H1 (cell line): ENCODE data around the gene SIK3. TPM values are rescaled to one million over a fixed set of nuclear protein-coding genes. Genes with fewer than 3 reads are reported as not detected.

Experiments used
- CTCF ChIA-PET: fragments of 300-600 bp; sonication (Branson Sonifier 250); formaldehyde crosslinking; loops from one replicate; lab custom pipeline; 2021; ENCODE audit not compliant: partially characterized antibody; lab: Charles Lee
- POLR2A ChIA-PET: fragments of 300-600 bp; sonication (Branson Sonifier 250); formaldehyde crosslinking; loops from one replicate; lab custom pipeline; 2021; ENCODE audit warnings: inconsistent platforms; ENCODE audit not compliant: partially characterized antibody; lab: Charles Lee
- DNase-seq, 2 experiments: peaks; one replicate each; pipeline versions ENCODE4 v3.0.0 to v3.0.0-alpha.2; 2010 to 2022; ENCODE audit warnings: low spot score in 2 of 2, low read depth in 1 of 2, mixed read lengths in 1 of 2
- FAIRE-seq: peaks from 2 replicates; lab custom pipeline; 2011; peaks lifted over from hg19 to GRCh38; lab: Jason Lieb, UNC
- H2AFZ ChIP-seq: 2 replicates; pipeline ENCODE4 v1.8.1; 2012; ENCODE audit warnings: low read length, inconsistent platforms
- H2AK5ac ChIP-seq: 2 replicates; pipeline ENCODE4 v1.6.1; 2013; ENCODE audit warnings: low read depth, low read length
- H2BK120ac ChIP-seq: replicated peaks from 2 replicates; pipeline ENCODE3; 2013; ENCODE audit warnings: low read depth, low read length, inconsistent platforms
- H2BK12ac ChIP-seq: 2 replicates; pipeline ENCODE4 v1.6.1; 2013; ENCODE audit warnings: low read depth, low read length
- H2BK15ac ChIP-seq: 2 replicates; pipeline ENCODE4 v1.6.1; 2013; ENCODE audit warnings: low read length
- H2BK20ac ChIP-seq: 2 replicates; pipeline ENCODE4 v1.6.1; 2013; ENCODE audit warnings: low read length
- H2BK5ac ChIP-seq: 2 replicates; pipeline ENCODE4 v1.6.1; 2013; ENCODE audit warnings: low read depth, low read length
- H3K14ac ChIP-seq: 2 replicates; pipeline ENCODE4 v1.6.1; 2013; ENCODE audit warnings: inconsistent platforms; ENCODE audit not compliant: insufficient read length
- H3K18ac ChIP-seq: 2 replicates; pipeline ENCODE4 v1.6.1; 2013; ENCODE audit warnings: low read length; ENCODE audit errors: extremely low read depth
- H3K23ac ChIP-seq: 2 replicates; pipeline ENCODE4 v1.6.1; 2013; ENCODE audit warnings: inconsistent platforms; ENCODE audit not compliant: insufficient read length
- H3K23me2 ChIP-seq: 2 replicates; pipeline ENCODE4 v1.6.1; 2013; ENCODE audit warnings: low read depth, low read length
- H3K27ac ChIP-seq: 2 replicates; pipeline ENCODE4 v1.6.1; 2011; ENCODE audit warnings: low read depth, low read length, inconsistent platforms
- H3K27me3 ChIP-seq, 4 experiments: replicated peaks in 1 of 4; 1 replicate in 1 of 4; 2 replicates in 3 of 4; pipeline versions ENCODE4 v1.6.1 to v1.8.1; 2011 to 2013; ENCODE audit warnings: low read length in 3 of 4, mild to moderate bottlenecking in 3 of 4, inconsistent platforms in 2 of 4, mixed read lengths in 2 of 4, moderate library complexity in 1 of 4; ENCODE audit not compliant: control insufficient read depth in 3 of 4, insufficient read depth in 3 of 4; ENCODE audit errors: extremely low read depth in 1 of 4
- H3K36me3 ChIP-seq, 4 experiments: 2 replicates each; pipeline versions ENCODE4 v1.6.1 to v1.8.1; 2011 to 2013; ENCODE audit warnings: mild to moderate bottlenecking in 4 of 4, low read length in 3 of 4, moderate library complexity in 2 of 4, control low read depth in 1 of 4, inconsistent platforms in 1 of 4; ENCODE audit not compliant: insufficient read depth in 4 of 4, control insufficient read depth in 2 of 4
- H3K4ac ChIP-seq: replicated peaks from 2 replicates; pipeline ENCODE3; 2013; ENCODE audit warnings: low read length, low read depth, mixed read lengths, inconsistent platforms; ENCODE audit not compliant: insufficient read length
- H3K4me1 ChIP-seq, 4 experiments: replicated peaks in 1 of 4; 1 replicate in 1 of 4; 2 replicates in 3 of 4; pipeline versions ENCODE4 v1.6.1 to v1.8.1; 2011 to 2013; ENCODE audit warnings: low read length in 3 of 4, inconsistent platforms in 2 of 4, mixed read lengths in 1 of 4; ENCODE audit not compliant: insufficient read depth in 4 of 4, control insufficient read depth in 3 of 4
- H3K4me2 ChIP-seq, 2 experiments: 2 replicates each; pipeline versions ENCODE4 v1.6.1 to v1.8.1; 2011 to 2013; ENCODE audit warnings: low read depth in 2 of 2, low read length in 2 of 2, control low read depth in 1 of 2, inconsistent platforms in 1 of 2, mild to moderate bottlenecking in 1 of 2; ENCODE audit not compliant: insufficient read depth in 1 of 2
- H3K4me3 ChIP-seq, 4 experiments: fragments of 200-600, 300-600 bp in 1 of 4; sonication (generic), shearing (Covaris generic), sonication (Bioruptor Twin) in 1 of 4; 2 replicates each; pipeline versions ENCODE4 v1.5.1 to v1.8.1; 2011 to 2016; ENCODE audit warnings: low read length in 4 of 4, low read depth in 3 of 4, control low read depth in 2 of 4, inconsistent platforms in 2 of 4, mild to moderate bottlenecking in 2 of 4, mixed read lengths in 1 of 4, moderate library complexity in 1 of 4; ENCODE audit not compliant: insufficient read depth in 2 of 4; ENCODE audit errors: extremely low read depth in 1 of 4
- H3K56ac ChIP-seq: replicated peaks from 2 replicates; pipeline ENCODE3; 2013; ENCODE audit warnings: low read depth, mild to moderate bottlenecking, mixed read lengths, low read length, inconsistent platforms; ENCODE audit not compliant: insufficient read length
- H3K79me1 ChIP-seq: 2 replicates; pipeline ENCODE4 v1.6.1; 2013; ENCODE audit warnings: low read depth, low read length, control low read depth
- H3K79me2 ChIP-seq, 2 experiments: 2 replicates each; pipeline versions ENCODE4 v1.6.1 to v1.8.1; 2012 to 2013; ENCODE audit warnings: low read length in 2 of 2, mild to moderate bottlenecking in 2 of 2, inconsistent platforms in 1 of 2; ENCODE audit not compliant: insufficient read depth in 2 of 2, control insufficient read depth in 1 of 2
- H3K9ac ChIP-seq, 4 experiments: replicated peaks in 1 of 4; 1 replicate in 1 of 4; 2 replicates in 3 of 4; pipeline versions ENCODE4 v1.6.1 to v1.8.1; 2011 to 2013; ENCODE audit warnings: low read depth in 3 of 4, low read length in 3 of 4, control low read depth in 2 of 4, mild to moderate bottlenecking in 2 of 4, moderate library complexity in 2 of 4, inconsistent platforms in 1 of 4; ENCODE audit errors: extremely low read depth in 1 of 4
- H3K9me3 ChIP-seq, 2 experiments: 2 replicates each; pipeline versions ENCODE4 v1.6.1 to v1.8.1; 2012 to 2013; ENCODE audit warnings: mild to moderate bottlenecking in 2 of 2, moderate library complexity in 2 of 2, control low read depth in 1 of 2, inconsistent platforms in 1 of 2, low read depth in 1 of 2, low read length in 1 of 2, mixed read lengths in 1 of 2; ENCODE audit not compliant: insufficient read depth in 2 of 2
- H4K20me1 ChIP-seq, 2 experiments: replicated peaks in 1 of 2; 2 replicates each; pipeline versions ENCODE3 to v1.8.1; 2011 to 2013; ENCODE audit warnings: inconsistent platforms in 2 of 2, low read length in 2 of 2, mild to moderate bottlenecking in 1 of 2; ENCODE audit not compliant: insufficient read depth in 2 of 2, control insufficient read depth in 1 of 2
- H4K5ac ChIP-seq: 2 replicates; pipeline ENCODE4 v1.6.1; 2013; ENCODE audit warnings: low read length, low read depth, mixed read lengths, inconsistent platforms; ENCODE audit not compliant: insufficient read length
- H4K8ac ChIP-seq: 2 replicates; pipeline ENCODE4 v1.8.0; 2013; ENCODE audit warnings: mild to moderate bottlenecking, moderate library complexity, low read length, inconsistent platforms; ENCODE audit not compliant: insufficient read depth; ENCODE audit errors: extremely low read depth
- H4K91ac ChIP-seq: replicated peaks from 2 replicates; pipeline ENCODE3; 2013; ENCODE audit warnings: low read length, mixed read lengths, inconsistent platforms; ENCODE audit not compliant: insufficient read length
- BCL11A ChIP-seq, 2 experiments: IDR thresholded peaks; one replicate each; pipeline ENCODE4 v1.6.1; 2011; ENCODE audit warnings: low read depth in 2 of 2, low read length in 2 of 2, mild to moderate bottlenecking in 2 of 2
- CREB1 ChIP-seq: IDR thresholded peaks from 2 replicates; pipeline ENCODE4 v1.6.1; 2012; ENCODE audit warnings: inconsistent platforms
- FOSL1 ChIP-seq: IDR thresholded peaks from 2 replicates; pipeline ENCODE4 v1.6.1; 2011; ENCODE audit warnings: mild to moderate bottlenecking, low read depth, low read length, moderate library complexity; ENCODE audit not compliant: insufficient read depth
- GTF2F1 ChIP-seq: IDR thresholded peaks from 2 replicates; pipeline ENCODE4 v1.6.1; 2012; ENCODE audit warnings: low read depth, low read length, improper control_type of control experiment, borderline replicate concordance
- HDAC6 ChIP-seq: IDR thresholded peaks from one replicate; pipeline ENCODE4 v1.7.1; 2012; ENCODE audit warnings: low read depth, mild to moderate bottlenecking, inconsistent platforms, low read length, moderate library complexity
- RAD21 ChIP-seq, 2 experiments: IDR thresholded peaks in 1 of 2; conservative IDR thresholded peaks in 1 of 2; 2 replicates each; pipeline ENCODE4 v1.6.1; 2011; ENCODE audit warnings: low read depth in 2 of 2, low read length in 2 of 2, improper control_type of control experiment in 1 of 2, inconsistent platforms in 1 of 2, mild to moderate bottlenecking in 1 of 2, moderate library complexity in 1 of 2
- SAP30 ChIP-seq: fragments of 300-600 bp; sonication (generic); IDR thresholded peaks from 2 replicates; pipeline ENCODE4 v1.7.1; 2012; ENCODE audit warnings: low read length, moderate library complexity, mild to moderate bottlenecking, inconsistent platforms; ENCODE audit not compliant: insufficient read depth, insufficient replicate concordance
- SIRT6 ChIP-seq: IDR thresholded peaks from one replicate; pipeline ENCODE4 v1.7.1; 2012; ENCODE audit warnings: low read length, inconsistent platforms
- TEAD4 ChIP-seq: IDR thresholded peaks from 2 replicates; pipeline ENCODE4 v1.6.1; 2012; ENCODE audit warnings: low read depth, low read length, inconsistent platforms, mixed read lengths
- USF2 ChIP-seq: IDR thresholded peaks from 2 replicates; pipeline ENCODE4 v1.6.1; 2011; ENCODE audit warnings: low read length, improper control_type of control experiment
- YY1 ChIP-seq: IDR thresholded peaks from 2 replicates; pipeline ENCODE4 v1.6.1; 2011; ENCODE audit warnings: low read depth, mild to moderate bottlenecking, low read length
- WGBS, 2 experiments: shearing (Covaris generic) in 1 of 2; methylation state at CpG; one replicate each; pipeline versions ENCODE4 v1.1.6 to v1.1.7; 2013 to 2015; ENCODE audit warnings: low lambda C conversion rate in 2 of 2, mixed read lengths in 2 of 2, inconsistent platforms in 1 of 2, low coverage in 1 of 2, missing lambda C conversion rate in 1 of 2; ENCODE audit not compliant: insufficient replicate concordance in 2 of 2, insufficient coverage in 1 of 2, insufficient read length in 1 of 2; ENCODE audit errors: extremely low coverage in 1 of 2, missing lambda C conversion rate in 1 of 2; 5-methylcytosine and 5-hydroxymethylcytosine counted together
- polyA plus RNA-seq, 7 experiments: library from polyadenylated mRNA; depleted of rRNA in 3 of 7; stranded (reverse) in 5 of 7; unstranded in 2 of 7; fragments of >200 nt in 5 of 7; fragments of 200-250 nt in 2 of 7; gene quantifications; 1 replicate in 5 of 7; 2 replicates in 1 of 7; 4 replicates in 1 of 7; pipeline versions ENCODE4 v1.2.1 to v1.2.3, GENCODE V29; 2011 to 2013; ENCODE audit warnings: missing spikeins in 2 of 7, mixed read lengths in 2 of 7
- total RNA-seq: library from RNA; stranded (reverse); fragmentation: NEBNext Ultra II Directional; extraction: Animal tissue kit (Norgen Biotek cat#: 25700); gene quantifications from 2 replicates; pipeline ENCODE4 v1.2.1, GENCODE V29; 2021

The SIK3 gene
- total and polyA plus RNA-seq, 2 of the 8 experiments (the other 6 are each of a cell fraction or from before 2014, with no cell fraction given), result 19.9 to 32.1 TPM

DNA sequence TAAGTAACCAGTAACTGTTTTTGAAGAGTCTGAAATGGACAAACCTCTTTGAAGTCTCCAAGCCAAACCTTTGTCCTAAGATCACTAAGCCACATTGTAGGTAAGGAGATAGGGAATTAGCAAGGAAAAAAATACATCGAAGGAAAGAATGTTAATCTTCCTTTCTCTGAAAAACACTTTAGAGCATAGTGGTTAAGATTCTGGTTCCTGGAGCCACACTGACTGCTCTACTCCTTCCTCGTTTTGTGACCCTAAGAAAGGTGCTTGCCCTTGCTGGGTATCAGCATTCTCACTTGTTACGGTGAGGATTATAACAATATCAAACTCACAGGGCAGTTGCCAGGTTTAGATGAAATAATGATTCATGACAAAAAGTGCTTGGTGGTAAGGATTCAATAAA lies 104.0 kb downstream of the SIK3 start:
- no peak overlapping the region for H2BK20ac ChIP-seq
- WGBS, 2 experiments, result 77% methylated on average over 3 of the region's 3 CpGs; no CpG with 5 or more reads in 1 of the 2 experiments
- no peak for TF ChIP-seq BCL11A (IDR thresholded peaks at IDR 0.05; ENCODE audit: low read depth in 2 of 2, low read length in 2 of 2)
- no peak for TF ChIP-seq YY1
- no peak for TF ChIP-seq CREB1
- TF ChIP-seq SIRT6, result no peak
- TF ChIP-seq GTF2F1, result no peak
- TF ChIP-seq HDAC6, result no peak
- no peak for TF ChIP-seq USF2
- TF ChIP-seq FOSL1, result no peak
- TF ChIP-seq SAP30, result no peak
- TF ChIP-seq TEAD4, result no peak
- no peak for TF ChIP-seq RAD21 (IDR thresholded peaks at IDR 0.05 in 1 of 2, conservative IDR thresholded peaks at IDR 0.05 in 1 of 2; ENCODE audit: low read depth in 2 of 2, low read length in 2 of 2)
- TF ChIP-seq, all 59 proteins: peak for 0
- CTCF ChIA-PET, result interaction anchor here (0.7 to 2.1 kb wide), 3 partner anchors 14 to 186 kb away, joined by 3 to 8 read pairs (median 5); no protein-coding TSS in a partner anchor
- no peak overlapping the region for H2AFZ ChIP-seq
- H2BK120ac ChIP-seq, result no peak overlapping the region
- H4K20me1 ChIP-seq, result peaks cover 12 to 15% of the 10 kb centered on the region in 2 experiments
- no peak overlapping the region for H2BK12ac ChIP-seq
- H3K14ac ChIP-seq, result no peak overlapping the region
- peak overlapping the region in 1 of 2 experiments; percentile 15; a peak in 1 of 4 replicates for H3K4me2 ChIP-seq
- no peak overlapping the region for H4K91ac ChIP-seq
- no peak for FAIRE-seq
- no peak overlapping the region for H4K5ac ChIP-seq
- no peak overlapping the region for H4K8ac ChIP-seq
- no peaks in the 10 kb centered on the region for H3K27me3 ChIP-seq
- no peaks in the 10 kb centered on the region for H3K9me3 ChIP-seq
- H3K9ac ChIP-seq, result peak overlapping the region in 1 of 4 experiments; percentile 34; a peak in 2 of 7 replicates
- H3K36me3 ChIP-seq, result no peaks in the 10 kb centered on the region
- POLR2A ChIA-PET, result interaction anchor here (0.6 to 1.1 kb wide), 3 partner anchors 9 to 678 kb away, joined by 3 read pairs; no protein-coding TSS in a partner anchor
- no peak overlapping the region for H3K4ac ChIP-seq
- H2BK5ac ChIP-seq, result no peak overlapping the region
- no peaks in the 10 kb centered on the region for H3K23me2 ChIP-seq
- peaks cover 3% of the 10 kb centered on the region for H3K79me1 ChIP-seq
- peaks cover 0 to 75% of the 10 kb centered on the region in 2 experiments; a peak in 2 of 4 replicates for H3K79me2 ChIP-seq
- no peak overlapping the region for H3K56ac ChIP-seq
- peak overlapping the region; percentile 26; the same call in 1 of the 2 replicates for H3K27ac ChIP-seq
- H2BK15ac ChIP-seq, result no peak overlapping the region
- no peak overlapping the region; the same call in 1 of the 2 replicates for H2AK5ac ChIP-seq
- no peak overlapping the region for H3K18ac ChIP-seq
- H3K23ac ChIP-seq, result no peak overlapping the region
- peaks cover 0 to 9% (median 5%) of the 10 kb centered on the region in 4 experiments; a peak in 5 of 7 replicates for H3K4me1 ChIP-seq
- no peak for DNase-seq
- H3K4me3 ChIP-seq, result no peak overlapping the region
